ENCODE data around the gene ZNF37A.

- TF ChIP-seq EZH2 (IDR thresholded peaks at IDR 0.05; ENCODE audit: low read depth, unreplicated experiment) (no peak), CTCF (conservative IDR thresholded peaks at IDR 0.05; ENCODE audit: low read depth in 2 of 2) (no peak), ZNF331 (CRISPR knock-in tag; IDR thresholded peaks at IDR 0.05; ENCODE audit: low read depth) (no peak), POLR2AphosphoS5 (IDR thresholded peaks at IDR 0.05; ENCODE audit: low read depth) (no peak)
Measured at GRCh38 chr10:38127812-38128211, 33.7 kb downstream of the ZNF37A start.

All from GM23338 (cell line).